ENCODE data around the gene TMEM204.

TMEM204 gene

DNA sequence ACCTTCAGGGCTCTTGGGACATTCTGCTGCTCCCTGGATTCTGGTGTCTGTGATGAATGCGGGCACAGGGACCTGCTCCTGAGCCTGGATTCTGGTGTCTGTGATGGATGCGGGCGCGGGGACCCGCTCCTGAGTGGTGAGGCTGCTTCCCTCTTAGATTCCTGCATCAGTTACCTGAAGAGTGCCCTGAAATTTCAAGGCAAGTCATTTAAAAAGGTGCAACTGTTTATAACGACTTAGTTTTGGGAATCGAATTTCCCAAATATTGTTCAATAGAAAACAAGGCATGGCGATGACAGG is 7.0 kb downstream of the TMEM204 start:
- no peak for DNase-seq

DNA sequence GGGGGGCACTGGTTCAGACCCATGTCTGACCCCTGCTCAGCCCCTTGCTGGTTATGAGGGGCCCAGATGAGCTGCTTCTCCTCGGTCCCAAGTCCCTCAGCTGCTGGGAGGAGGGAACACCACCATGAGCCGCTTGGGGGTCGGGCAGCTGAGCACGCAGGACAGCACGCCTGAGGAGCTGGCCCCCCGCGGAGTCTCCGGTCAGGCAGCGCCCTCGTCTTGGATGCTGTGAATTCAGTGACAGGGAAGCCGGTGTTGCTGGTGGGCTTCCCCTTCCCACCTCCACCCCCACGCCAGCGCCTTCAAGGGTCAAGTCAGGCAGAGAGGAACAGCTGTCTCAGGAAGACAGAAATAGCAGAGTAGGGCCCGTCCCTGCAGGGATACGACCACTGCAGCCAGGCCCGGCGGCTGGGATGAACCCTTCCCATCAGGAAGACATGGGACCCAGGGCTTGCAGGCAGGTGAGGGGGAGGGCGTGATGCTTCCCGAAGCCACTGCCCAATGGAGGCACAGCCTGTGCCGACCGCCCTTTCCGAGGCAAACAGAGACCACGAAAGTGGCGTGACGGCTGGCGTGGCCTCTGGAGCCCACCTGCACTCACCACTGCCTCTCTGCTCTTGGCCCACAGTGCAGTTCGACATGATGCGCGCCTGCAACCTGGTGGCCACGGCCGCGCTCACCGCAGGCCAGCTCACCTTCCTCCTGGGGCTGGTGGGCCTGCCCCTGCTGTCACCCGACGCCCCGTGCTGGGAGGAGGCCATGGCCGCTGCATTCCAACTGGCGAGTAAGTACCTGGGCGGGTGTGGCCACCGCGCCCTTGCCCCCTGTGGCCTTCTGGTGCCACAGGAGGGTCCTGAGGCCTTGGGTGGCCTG is 8.1 kb downstream of the TMEM204 start:
- no peak for DNase-seq

GRCh38 chr16:1542166-1542500 is 8.7 kb downstream of the TMEM204 start:
- no peak for DNase-seq

GRCh38 chr16:1542533-1542932 is 9.1 kb downstream of the TMEM204 start:
- DNase-seq = no peak

GRCh38 chr16:1543085-1543896 is 9.8 kb downstream of the TMEM204 start:
- no peak for DNase-seq

- DNase-seq = no peak
These were observed 11.9 kb downstream of the TMEM204 start for GRCh38 chr16:1545044-1546040.

DNA sequence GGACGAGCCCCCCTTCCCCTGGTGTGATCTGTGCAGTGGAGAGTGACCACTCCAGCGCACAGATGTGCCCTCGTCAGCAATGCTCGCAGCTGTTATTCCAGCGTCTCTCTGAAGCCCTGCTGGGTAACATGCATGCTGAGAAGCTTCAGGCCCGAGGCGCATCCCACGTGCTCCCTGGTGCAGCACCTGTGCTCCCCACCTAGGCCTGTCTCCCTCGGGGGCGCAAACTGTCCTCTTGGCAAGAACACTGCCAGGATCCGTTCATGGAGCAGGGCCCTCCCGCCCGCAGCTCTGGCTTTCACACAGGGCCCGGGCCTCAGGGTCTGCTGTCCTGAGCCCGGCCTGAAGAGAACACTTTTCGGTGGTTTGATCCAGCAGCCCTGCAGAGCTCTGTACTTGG is 13.0 kb downstream of the TMEM204 start:
- DNase-seq = no peak

DNA sequence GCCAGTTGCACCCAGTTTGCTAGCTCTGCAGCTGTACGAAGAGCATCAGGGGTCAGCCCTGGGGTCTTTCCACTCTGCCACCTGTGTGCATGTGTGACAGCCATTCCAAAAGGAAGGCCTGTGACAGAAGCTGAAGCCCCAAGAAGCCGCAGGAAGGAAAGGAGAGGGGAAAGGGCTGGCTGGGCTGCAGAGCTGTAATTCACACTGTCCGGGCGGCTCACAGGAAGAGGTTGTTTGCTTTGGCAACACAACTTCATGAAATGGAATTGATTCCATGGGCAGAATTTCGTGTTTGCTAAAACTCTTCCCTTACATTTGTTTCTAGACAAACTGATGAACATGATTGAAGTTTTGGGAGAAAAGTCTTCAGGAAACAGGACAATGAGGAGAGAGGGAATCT is 14.8 kb downstream of the TMEM204 start:
- no peak for DNase-seq

GRCh38 chr16:1548727-1549126 is 15.3 kb downstream of the TMEM204 start:
- DNase-seq = no peak

DNA sequence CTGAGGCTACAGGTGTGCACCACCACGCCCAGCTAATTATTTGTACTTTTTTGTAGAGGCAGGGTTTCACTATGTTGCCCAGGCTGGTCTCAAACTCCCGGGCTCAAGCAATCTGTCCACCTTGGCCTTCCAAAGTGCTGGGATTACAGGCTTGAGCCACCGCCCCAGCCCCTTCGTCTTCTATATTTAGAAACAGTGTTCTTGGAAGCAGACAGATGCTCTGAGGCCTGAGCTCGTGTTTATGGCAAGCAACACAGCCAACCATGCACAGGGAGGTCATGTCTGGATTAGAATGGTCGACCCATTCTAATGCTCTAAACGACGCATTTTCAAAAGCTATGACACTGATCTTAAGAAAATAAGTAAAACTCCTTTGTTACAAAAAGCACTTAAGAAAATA is 16.6 kb downstream of the TMEM204 start:
- DNase-seq = no peak

DNA sequence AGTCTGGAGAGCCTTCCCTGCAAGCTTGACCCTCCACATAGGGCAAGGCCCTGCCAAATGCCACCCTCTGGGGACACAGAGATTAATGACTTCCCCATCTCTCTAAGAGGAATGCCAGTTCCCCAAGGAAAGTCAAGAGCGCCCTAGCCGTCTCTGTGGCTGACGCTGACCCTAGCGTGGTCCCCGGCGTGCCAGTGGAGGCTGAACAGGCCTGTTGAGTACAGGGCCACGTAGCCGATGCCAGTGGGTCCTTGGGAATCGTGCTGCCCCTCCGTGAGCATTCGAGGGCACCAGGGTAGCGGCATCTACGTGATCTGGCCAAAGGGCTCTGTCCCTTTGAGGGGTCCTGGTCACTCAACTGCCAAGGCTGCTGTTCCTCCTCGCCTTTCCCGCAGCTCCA is 17.2 kb downstream of the TMEM204 start:
- DNase-seq = no peak

GRCh38 chr16:1551166-1551565 is 17.7 kb downstream of the TMEM204 start:
- DNase-seq = no peak

DNA sequence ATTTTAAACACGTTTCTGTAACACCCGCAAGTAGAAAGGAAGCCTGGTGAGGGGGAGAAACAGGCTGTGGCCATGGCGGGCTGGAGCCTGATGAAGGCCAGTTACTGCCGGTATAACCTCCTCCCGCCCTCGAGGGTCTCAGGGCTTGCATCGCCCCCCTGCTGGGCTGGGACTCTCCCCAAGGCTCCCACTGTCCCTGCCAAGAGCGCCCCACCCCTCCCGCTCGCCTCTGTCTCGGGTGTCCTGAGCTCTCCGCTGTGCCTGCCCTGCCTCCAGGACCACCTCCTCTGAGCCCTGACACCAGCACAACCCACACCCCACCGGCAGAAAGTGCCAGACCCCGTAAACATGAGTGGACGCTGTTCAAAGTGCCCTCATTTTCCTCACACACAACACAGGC is 18.7 kb downstream of the TMEM204 start:
- DNase-seq = no peak

DNA sequence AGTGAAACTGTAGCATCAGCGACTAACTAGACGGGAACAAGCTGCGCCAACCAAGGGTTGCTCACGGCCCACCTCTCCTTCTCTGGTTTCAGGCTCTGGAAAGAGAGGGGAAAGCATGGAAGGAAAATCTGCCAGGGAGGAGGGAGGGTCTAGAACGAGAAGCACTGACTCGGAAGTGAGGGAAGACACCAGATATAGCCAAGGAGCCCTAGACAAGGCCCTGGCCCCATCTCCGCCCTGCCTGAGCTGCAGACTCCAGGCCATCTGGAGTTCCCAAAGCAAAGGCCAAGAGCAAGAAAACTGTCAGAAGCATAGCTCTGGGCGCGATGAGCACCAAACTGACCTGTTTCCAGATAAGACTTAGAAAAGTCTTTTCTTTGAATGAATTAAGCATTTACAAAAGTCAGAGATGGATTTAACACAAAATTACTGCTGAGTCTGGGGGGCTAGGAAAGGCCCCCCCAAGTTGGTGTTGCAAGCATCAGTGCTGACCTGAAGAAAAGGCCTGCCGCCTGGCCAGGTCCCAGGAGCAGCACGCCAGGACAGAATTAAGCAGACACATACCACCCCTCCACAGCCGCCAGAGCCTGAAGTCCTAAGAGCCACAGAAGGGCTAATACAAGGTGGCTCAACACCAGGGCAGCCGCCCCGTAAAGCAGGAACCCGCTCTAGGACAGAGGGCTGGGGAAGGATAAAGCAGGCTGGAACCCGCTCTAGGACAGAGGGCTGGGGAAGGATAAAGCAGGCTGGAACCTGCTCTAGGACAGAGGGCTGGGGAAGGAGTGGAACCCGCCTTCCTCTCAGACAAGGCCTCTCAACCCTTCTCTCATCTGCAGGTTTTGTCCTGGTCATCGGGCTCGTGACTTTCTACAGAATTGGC is 20.7 kb downstream of the TMEM204 start:
- DNase-seq = no peak

DNA sequence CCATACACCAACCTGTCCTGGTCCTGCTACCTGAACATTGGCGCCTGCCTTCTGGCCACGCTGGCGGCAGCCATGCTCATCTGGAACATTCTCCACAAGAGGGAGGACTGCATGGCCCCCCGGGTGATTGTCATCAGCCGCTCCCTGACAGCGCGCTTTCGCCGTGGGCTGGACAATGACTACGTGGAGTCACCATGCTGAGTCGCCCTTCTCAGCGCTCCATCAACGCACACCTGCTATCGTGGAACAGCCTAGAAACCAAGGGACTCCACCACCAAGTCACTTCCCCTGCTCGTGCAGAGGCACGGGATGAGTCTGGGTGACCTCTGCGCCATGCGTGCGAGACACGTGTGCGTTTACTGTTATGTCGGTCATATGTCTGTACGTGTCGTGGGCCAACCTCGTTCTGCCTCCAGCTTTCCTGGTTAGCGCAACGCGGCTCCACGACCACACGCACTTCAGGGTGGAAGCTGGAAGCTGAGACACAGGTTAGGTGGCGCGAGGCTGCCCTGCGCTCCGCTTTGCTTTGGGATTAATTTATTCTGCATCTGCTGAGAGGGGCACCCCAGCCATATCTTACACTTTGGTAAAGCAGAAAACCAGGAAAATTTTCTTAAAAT is 21.5 kb downstream of the TMEM204 start:
- no peak for DNase-seq

DNA sequence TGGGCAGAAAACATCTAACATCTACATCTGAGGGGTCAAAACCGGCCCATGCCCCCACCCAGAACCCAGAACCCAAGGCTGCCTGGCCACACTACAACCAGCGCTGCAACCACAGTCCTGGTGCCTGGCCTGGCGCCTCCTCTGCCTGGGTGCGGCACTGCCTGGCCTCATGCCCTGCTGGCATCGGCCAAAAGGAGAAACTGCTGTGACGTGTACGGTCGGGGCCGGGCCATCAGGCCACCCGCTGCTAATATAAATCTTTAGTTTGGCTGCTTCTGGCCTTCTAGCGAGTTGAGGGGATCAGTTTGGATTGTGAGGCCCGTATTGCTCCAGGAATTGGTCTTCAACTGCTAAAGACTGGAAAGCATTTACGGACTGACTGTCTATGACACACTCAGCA is 22.8 kb downstream of the TMEM204 start:
- no peak for DNase-seq

GRCh38 chr16:1557074-1557473 is 23.6 kb downstream of the TMEM204 start:
- DNase-seq = no peak

DNA sequence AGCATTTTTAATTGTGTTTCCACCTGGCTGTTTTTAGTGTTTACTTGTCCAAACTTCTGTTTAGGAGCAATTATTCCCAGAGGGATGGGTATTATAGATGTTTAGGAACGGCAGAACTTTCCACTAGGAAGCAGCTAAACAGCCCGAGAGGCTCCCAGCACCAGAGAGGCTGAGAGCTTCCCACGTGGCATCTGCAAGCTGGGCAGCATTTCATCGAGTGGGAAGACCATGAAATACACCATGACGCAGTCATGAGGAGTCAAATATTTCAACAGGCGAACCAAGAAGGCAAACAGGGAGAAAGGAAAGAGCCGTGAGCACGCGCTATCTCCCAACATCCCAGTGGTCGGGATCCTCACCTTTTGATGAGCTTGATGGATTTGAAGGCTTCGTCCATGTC is 24.1 kb downstream of the TMEM204 start:
- no peak for DNase-seq

DNA sequence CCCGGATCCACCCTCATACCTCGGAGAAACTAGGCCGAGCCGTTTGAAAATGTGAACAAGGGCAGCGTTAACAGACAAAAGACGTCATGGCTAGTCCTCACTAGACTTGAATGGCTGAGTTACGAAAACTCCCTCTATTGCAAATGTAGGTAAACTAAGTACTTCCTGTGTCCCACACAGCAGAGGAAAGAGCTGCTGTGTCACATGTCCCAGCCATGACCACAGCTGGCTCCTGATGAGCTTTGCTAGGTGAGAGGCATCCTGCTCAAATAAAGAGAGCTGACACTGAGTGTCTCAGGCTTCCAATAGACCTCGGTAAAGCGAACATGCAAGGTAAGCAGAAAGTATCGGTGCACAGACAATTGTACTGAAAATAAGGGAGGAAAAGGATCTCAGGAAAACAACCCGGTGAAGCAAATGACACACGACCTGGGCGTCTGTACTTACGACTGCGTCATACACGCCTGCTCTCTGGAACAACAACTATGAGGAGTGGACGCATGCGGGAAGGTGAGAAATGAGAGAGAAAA is 26.0 kb downstream of the TMEM204 start:
- DNase-seq = no peak

DNA sequence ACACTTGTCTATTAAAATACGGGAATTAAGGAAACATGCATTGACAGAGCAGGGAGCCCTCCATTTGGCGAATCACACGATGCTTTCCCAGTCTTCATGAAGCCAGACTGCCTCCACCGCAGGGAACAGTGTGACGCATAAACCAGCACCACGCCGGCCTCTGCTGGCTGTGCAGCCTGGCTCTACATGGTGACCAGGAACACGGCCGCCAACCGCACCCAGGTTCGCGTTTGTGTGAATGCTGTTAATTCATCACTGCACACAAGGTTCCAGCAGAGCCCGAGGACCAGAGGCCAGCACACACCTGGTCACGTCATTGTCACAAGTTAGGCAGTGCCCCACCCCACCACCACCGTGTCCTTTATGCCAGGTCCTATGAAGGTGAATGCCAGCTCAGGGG is 26.7 kb downstream of the TMEM204 start:
- DNase-seq = no peak

DNA sequence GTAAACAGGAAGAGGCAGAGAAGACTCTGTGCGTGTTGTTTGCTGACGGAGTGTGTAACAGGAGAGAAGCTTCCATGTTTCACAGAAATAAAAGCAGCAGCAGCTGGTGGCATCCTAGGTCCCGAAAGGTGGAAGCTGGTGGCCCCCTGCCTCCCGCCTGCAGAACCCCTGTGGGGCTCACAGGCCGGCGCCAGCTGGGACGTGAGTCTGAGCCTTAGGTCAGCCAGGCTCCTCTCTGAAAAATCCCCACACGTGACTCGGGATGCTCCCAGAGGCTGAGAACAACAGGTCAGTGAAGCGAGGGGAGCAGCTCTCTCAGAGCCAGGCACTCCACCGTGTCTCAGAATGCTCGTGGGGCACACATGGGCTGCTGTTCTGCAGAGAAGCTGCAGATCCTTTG is 27.4 kb downstream of the TMEM204 start:
- DNase-seq = no peak

DNA sequence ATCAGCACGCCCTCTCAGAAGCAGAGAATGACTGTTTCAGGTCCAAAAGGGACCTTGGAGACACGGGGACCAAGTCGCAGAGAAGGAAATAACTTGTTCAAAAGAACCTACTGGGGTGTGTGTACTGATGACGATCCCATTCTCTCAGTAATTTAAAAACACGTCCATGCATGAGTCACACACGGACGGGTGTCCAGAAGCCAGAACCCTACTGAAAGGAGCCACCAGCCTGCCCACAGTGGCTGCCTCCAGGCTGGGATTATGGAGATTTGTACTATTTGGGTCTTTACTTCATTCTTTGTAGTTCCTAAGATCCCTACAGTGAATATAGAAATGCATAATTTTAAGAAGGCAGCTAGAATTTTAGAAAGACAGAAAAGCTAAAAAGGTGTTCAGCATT is 27.8 kb downstream of the TMEM204 start:
- DNase-seq = no peak
